OCI-M2 (cell line): ENCODE results near the gene FOS.

Experiments used
- DNase-seq: peaks from one replicate; lab custom pipeline; 2025; ENCODE audit not compliant: unreplicated experiment; lab: John Stamatoyannopoulos, UW

Gene FOS

DNA sequence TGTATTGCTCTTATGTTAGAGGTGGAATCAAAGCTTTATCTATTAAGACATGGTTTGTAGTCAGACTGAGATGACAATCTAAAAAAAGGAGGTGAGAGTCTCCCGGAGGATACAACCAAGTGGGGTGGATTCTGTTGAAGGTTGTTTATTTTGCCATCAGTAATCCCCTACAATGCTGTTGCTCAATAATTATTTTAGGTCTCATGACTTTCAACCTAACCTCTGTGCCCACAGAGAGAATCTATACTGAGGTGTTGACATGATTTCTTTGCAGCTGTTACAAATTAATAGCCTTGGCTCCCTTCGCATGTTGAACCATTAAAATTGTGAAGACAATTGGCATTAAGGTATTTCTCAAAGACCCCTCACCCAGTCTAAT is 28.7 kb upstream of the FOS start:
- DNase-seq: no peak

DNA sequence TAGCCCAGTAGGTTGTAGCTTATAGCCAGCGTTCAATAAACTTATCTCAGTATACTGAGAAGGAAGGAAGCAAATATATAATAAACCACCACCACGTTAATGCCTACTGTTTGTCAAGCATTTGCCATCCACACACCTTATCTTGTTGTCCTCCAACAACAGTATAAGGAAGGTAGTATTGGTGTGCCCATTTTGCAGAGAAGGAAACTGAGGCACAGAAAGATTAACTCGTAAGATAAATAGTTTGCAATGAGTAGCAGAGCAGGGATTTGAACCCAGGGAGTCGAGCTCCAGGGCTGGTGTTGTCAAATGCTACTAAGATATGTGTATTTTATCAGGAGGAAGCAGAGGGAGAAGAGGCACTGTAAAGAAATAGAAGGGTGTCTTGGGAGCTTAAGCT is 27.8 kb upstream of the FOS start:
- DNase-seq: no peak

DNA sequence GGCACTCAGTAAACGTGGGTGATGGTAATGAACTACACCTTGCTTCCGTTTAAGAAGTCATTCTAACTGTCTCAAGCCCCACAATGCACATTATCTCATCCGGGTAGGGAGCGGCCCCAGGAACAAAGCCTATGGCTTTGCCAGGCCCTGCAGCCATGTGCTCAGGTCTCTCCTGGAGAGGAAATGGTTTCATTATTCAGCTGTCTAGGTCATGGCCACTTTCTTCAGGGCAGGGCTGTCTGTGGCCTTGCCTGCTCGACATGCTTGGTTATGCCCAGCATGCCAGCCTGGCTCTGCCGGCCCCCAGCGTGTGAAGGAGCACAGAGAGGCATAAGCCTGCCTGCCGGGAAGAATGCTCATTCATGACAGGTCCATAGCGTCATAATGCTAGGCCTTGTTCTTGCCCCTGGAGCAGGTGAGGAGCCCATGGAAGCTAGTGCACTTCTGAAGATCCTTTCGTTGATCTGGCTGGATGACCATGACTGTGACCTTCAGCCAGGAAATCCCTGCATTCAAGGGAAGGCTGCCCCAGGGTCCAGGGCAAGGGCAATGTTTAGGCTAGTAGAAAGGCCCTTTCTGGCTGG is 26.3 kb upstream of the FOS start:
- no peak for DNase-seq

- no peak for DNase-seq
Observed at GRCh38 chr14:75254381-75254822, 24.2 kb upstream of the FOS start.

- no peak for DNase-seq
Observed at GRCh38 chr14:75254901-75255584, 23.6 kb upstream of the FOS start.

GRCh38 chr14:75258079-75258802 is 20.4 kb upstream of the FOS start:
- no peak for DNase-seq

GRCh38 chr14:75258803-75259509 is 19.7 kb upstream of the FOS start:
- DNase-seq: peak; percentile 92

GRCh38 chr14:75259510-75259855 is 19.1 kb upstream of the FOS start:
- no peak for DNase-seq

DNA sequence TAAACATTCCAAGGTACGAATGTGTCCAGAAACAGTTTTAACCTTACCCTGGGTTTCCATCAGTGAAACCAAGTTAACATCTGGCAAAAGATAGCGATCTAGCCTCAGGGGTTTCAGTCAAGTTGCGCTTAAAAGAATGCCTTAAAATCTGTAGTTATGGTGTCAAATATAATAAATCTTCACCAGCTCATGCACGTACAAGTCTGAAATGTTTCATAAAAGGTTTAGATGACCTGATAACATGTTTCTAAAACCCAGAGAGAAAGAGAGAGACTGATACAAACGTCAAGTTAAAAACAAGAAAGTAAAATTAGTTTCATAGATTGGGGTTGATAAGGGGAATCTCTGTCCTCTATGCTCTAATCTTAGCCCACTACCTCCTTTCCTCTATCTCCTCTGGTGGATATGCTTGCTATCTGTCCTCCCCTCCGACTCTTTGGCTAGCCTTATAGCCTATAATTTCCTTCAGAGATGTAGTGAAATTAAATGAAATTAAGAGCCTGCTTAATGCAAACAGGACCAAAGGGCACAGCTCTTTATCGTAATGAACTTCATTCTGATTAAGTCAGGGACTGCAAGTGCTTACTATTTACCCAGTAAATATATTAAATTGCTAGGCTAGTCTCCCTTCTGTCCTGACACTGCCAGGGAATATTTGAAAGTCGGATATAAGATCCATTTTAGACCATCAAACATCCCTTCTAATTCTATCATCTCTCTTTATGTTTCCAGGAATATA is 18.4 kb upstream of the FOS start:
- DNase-seq: no peak

GRCh38 chr14:75261820-75262219 is 16.8 kb upstream of the FOS start:
- DNase-seq: no peak

GRCh38 chr14:75262641-75263040 is 16.0 kb upstream of the FOS start:
- no peak for DNase-seq

DNA sequence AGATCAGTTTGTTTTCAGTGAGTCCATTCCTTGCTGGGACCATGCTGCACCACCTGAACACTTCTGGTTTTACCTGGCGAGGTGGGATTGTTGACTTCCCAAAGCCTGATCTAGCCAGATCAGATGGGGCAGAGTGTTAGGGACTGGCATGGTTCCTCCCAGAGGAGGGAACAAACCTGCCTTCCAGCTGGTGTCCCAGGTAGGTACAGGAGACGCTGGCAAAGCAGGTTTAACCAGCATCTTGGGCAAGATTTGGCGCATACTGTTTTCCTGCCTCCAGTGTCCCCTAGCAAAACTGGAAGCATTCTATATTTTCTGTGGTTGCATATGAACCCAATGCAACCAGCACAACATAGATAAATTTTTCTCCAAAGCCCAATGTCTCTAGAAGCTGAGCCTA is 14.6 kb upstream of the FOS start:
- DNase-seq: no peak

DNA sequence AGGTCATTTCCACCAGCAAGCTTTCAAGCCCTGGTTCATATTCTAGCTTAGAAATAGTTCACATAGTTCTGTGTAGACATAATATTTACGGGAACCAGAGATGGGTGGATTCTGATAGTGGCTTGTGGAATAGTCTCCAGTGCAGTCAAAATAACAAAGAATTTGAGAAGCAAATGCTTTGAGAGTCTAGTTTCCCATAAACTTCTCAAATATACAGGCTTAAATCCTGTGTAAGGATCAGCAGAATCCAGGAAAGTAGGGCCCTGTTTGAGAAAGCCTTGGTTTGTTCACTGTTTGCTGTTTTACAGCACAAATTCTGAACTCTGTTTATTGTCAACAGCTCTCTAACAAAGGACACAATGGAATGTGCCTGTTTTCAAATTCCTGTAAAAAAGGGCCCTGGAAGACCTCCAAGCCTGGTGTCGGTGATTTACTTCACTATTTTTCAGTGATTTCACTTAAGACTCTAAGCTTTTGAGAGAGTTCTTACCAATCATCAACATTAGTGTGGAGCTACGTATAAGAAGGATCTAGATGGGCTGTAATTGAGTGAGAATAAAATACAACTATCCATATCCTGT is 11.4 kb upstream of the FOS start:
- no peak for DNase-seq

- no peak for DNase-seq
Observed at GRCh38 chr14:75268633-75269550, 9.7 kb upstream of the FOS start.

DNA sequence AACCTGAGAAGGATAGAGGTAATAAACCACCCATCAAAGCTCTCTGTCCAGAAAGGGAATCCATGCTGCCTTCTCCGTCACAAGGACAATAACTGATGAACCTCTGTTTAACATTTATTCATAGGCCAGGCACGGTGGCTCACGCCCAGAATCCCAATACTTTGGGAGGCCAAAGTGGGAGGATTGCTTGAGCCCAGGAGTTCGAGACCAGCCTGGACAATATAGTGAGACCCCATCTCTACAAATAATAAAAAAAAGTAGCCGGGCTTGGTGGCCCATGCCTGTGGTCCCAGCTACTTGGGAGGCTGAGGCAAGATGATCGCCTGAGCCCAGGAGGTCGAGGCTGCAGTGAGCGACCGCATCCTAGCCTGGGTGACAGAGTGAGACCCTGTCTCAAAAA is 7.1 kb upstream of the FOS start:
- no peak for DNase-seq

GRCh38 chr14:75273272-75274049 is 5.2 kb upstream of the FOS start:
- no peak for DNase-seq

DNA sequence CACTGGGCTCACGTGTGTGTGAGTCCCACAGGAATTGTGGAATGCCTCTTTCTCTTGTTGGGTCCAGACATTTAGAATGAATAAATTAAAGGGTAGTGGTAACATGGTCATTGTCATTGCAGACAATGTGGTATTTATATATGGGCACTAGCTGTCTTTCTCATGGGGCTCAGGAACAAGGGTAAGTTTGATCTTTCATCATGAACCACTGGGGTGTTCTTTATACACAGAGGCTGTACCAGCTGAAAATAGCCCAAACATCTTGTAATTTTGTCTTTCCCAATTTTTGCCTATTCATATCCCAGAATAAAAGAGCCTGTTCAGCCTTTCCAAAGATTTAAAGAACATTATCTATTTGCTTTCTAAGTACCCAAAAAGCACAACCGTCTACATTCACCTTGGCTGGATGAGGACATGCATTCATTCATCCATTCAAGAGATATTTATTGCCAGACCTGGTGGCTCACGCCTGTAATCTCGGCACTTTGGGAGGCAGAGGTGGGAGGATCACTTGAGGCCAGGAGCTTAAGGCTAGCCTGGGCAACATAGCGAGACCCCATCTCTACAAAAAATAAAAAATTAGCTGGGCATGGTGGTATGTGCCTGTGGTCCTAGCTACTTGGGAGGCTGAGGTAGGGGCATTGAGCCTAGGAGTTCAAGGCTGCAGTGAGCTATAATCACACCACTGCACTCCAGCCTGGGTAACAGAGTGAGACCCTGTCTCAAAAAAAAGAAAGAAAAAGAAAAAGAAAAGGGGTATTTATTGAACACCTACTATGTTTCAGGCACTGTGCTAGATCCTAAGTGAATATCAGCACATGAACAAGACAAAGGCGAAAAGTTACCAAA is 4.4 kb upstream of the FOS start:
- no peak for DNase-seq

- DNase-seq: no peak
Observed at GRCh38 chr14:75274899-75275569, 3.6 kb upstream of the FOS start.
